Pancreas (tissue), 10 donors: ENCODE results near the gene RAET1E. TPM values are rescaled to one million over a fixed set of nuclear protein-coding genes. Genes with fewer than 3 reads are reported as not detected.

Experiments
- ATAC-seq, 4 donors: fragments of 200-7000 bp; cut with Tn5 transposase; one replicate each; pipeline versions ENCODE4 v1.8.0 to v1.9.1; 2020; ENCODE audit warnings: mild to moderate bottlenecking in 4 of 4, moderate library complexity in 4 of 4
- DNase-seq, 6 donors: peaks; one replicate each; pipeline ENCODE4 v3.0.0-alpha.2; 2020
- FAIRE-seq: peaks from 2 replicates; lab custom pipeline; 2012; peaks lifted over from hg19 to GRCh38; lab: Jason Lieb, UNC
- H3K27ac ChIP-seq, 4 donors: fragments of 200-600 bp; sonication (generic); 1 replicate in 3 of 4; 2 replicates in 1 of 4; pipeline versions ENCODE4 v1.5.0 to v1.8.0; 2020
- H3K27me3 ChIP-seq, 4 donors: fragments of 200-600 bp; one replicate each; pipeline ENCODE4 v1.8.0; 2021
- H3K36me3 ChIP-seq, 3 donors: fragments of 200-600 bp; sonication (generic) in 1 of 3; one replicate each; pipeline versions ENCODE4 v1.5.0 to v1.8.0; 2020 to 2021
- H3K4me1 ChIP-seq, 3 donors: fragments of 200-600 bp; one replicate each; pipeline ENCODE4 v1.8.0; 2021
- H3K4me3 ChIP-seq, 4 donors: fragments of 200-600 bp; sonication (generic) in 2 of 4; one replicate each; pipeline versions ENCODE4 v1.5.0 to v1.8.0; 2020 to 2021
- H3K9me3 ChIP-seq, 4 donors: fragments of 200-600 bp; one replicate each; pipeline ENCODE4 v1.8.0; 2021
- CTCF ChIP-seq, 4 donors: fragments of 200-600 bp; sonication (generic) in 3 of 4; IDR thresholded peaks; one replicate each; pipeline versions ENCODE4 v1.5.0 to v1.8.0; 2021; ENCODE audit warnings: antibody characterized with exemption in 4 of 4
- WGBS, 2 donors: extraction: QIAGEN DNeasy Blood & Tissue Kit; methylation state at CpG; one replicate each; pipeline ENCODE4 v1.1.7; 2013; 5-methylcytosine and 5-hydroxymethylcytosine counted together
- intact Hi-C, 3 donors: fragments of 100-400 bp; cut with DNase I; formaldehyde crosslinking; loops; one replicate each; pipeline versions ENCODE4 v1.11.1 to v1.14.2; 2022
- polyA plus RNA-seq, 2 donors: library from polyadenylated mRNA; stranded (reverse); fragments of 200-250 nt; gene quantifications; one replicate each; pipeline ENCODE4 v1.2.3, GENCODE V29; 2013
- total RNA-seq, 6 donors: library from RNA; stranded (reverse); fragmentation: NEBNext Ultra II Directional in 4 of 6; extraction: Animal tissue kit (Norgen Biotek cat#: 25700) in 4 of 6; gene quantifications; one replicate each; pipeline versions ENCODE4 v1.2.1 to v1.2.4, GENCODE V29; 2021 to 2023
- donor health status: healthy with polysubstance abuse.
- donor health status: DM: no; HTN: no; CAD: no; lungs with moderate emphysema.
- donor health status: DM: no; HTN: no; CAD: no.
- donor health status: control.
- donor health status: control.
- donor health status: Bipolar disorder and iron deficiency.
- donor health status: DM: yes; HTN: yes; CAD: no.
- donor health status: DM: no; HTN: no; CAD: no.
- donor health status: DM: no; HTN: no; CAD: no.
- donor health status: DM: yes; HTN: yes; CAD: no.

The RAET1E gene
- total and polyA plus RNA-seq, 8 donors = 0.09 TPM; not detected in 7

GRCh38 chr6:149891259-149891658 lies 6.7 kb downstream of the RAET1E start:
- Histone ChIP-seq H3K9me3 (no peaks in the 10 kb centered on the region), H3K27ac (no peak overlapping the region), H3K4me3 (no peak overlapping the region), H3K27me3 (no peaks in the 10 kb centered on the region), H3K4me1 (peaks cover 3 to 6% (median 5%) of the 10 kb centered on the region in 3 donors), H3K36me3 (no peaks in the 10 kb centered on the region)
- intact Hi-C loops = no loop called here
- no peak for DNase-seq
- no peak for FAIRE-seq
- no peak for TF ChIP-seq CTCF (IDR thresholded peaks at IDR 0.05)
- no peak for ATAC-seq
- 83 to 85% methylated on average over 3 of the region's 3 CpGs for WGBS, 2 donors

GRCh38 chr6:149890629-149891045 lies 7.3 kb downstream of the RAET1E start:
- H3K9me3 ChIP-seq = no peaks in the 10 kb centered on the region
- intact Hi-C loops = no loop called here
- peaks cover 3% of the 10 kb centered on the region in 3 donors for H3K4me1 ChIP-seq
- ATAC-seq = no peak
- no peak overlapping the region for H3K4me3 ChIP-seq
- no peak for TF ChIP-seq CTCF (IDR thresholded peaks at IDR 0.05)
- no peak for DNase-seq
- H3K36me3 ChIP-seq = no peaks in the 10 kb centered on the region
- 64 to 70% methylated on average over 6 of the region's 6 CpGs for WGBS, 2 donors
- no peaks in the 10 kb centered on the region for H3K27me3 ChIP-seq
- no peak overlapping the region for H3K27ac ChIP-seq
- no peak for FAIRE-seq

GRCh38 chr6:149889326-149889725 lies 8.6 kb downstream of the RAET1E start:
- no peak for TF ChIP-seq CTCF (IDR thresholded peaks at IDR 0.05)
- H3K4me1 ChIP-seq = no peaks in the 10 kb centered on the region
- no peak overlapping the region for H3K4me3 ChIP-seq
- no peak overlapping the region for H3K27ac ChIP-seq
- H3K36me3 ChIP-seq = no peaks in the 10 kb centered on the region
- intact Hi-C loops = no loop called here
- no peak for ATAC-seq
- FAIRE-seq = no peak
- WGBS, 2 donors = 75 to 76% methylated on average over 7 of the region's 7 CpGs
- no peaks in the 10 kb centered on the region for H3K27me3 ChIP-seq
- DNase-seq = no peak
- H3K9me3 ChIP-seq = no peaks in the 10 kb centered on the region

- H3K4me1 ChIP-seq = no peaks in the 10 kb centered on the region
- no peaks in the 10 kb centered on the region for H3K27me3 ChIP-seq
- TF ChIP-seq CTCF (IDR thresholded peaks at IDR 0.05) = no peak
- 51 to 58% methylated on average over 1 of the region's 1 CpG for WGBS, 2 donors
- DNase-seq (no peak), FAIRE-seq (no peak), ATAC-seq (no peak)
- intact Hi-C loops = no loop called here
- H3K27ac ChIP-seq = no peak overlapping the region
- no peak overlapping the region for H3K4me3 ChIP-seq
- H3K9me3 ChIP-seq = no peaks in the 10 kb centered on the region
- H3K36me3 ChIP-seq = no peaks in the 10 kb centered on the region
These were observed 9.3 kb downstream of the RAET1E start for GRCh38 chr6:149888659-149889058.

GRCh38 chr6:149888093-149888492 lies 9.8 kb downstream of the RAET1E start:
- 65 to 78% methylated on average over 9 of the region's 9 CpGs for WGBS, 2 donors
- Histone ChIP-seq H3K27ac (no peak overlapping the region), H3K9me3 (no peaks in the 10 kb centered on the region), H3K4me1 (no peaks in the 10 kb centered on the region), H3K36me3 (no peaks in the 10 kb centered on the region), H3K27me3 (no peaks in the 10 kb centered on the region), H3K4me3 (no peak overlapping the region)
- intact Hi-C loops = no loop called here
- no peak for TF ChIP-seq CTCF (IDR thresholded peaks at IDR 0.05)
- no peak for DNase-seq
- no peak for ATAC-seq
- no peak for FAIRE-seq
